ENCODE measurements around the gene SLC37A1. TPM values are rescaled to one million over a fixed set of nuclear protein-coding genes. Genes with fewer than 3 reads are reported as not detected.
A peak's percentile ranks its signal among the peaks of the same experiment; 100 is the strongest.

The SLC37A1 gene
- total RNA-seq, 2 donors from 2014 or later: 27.5 to 37.6 TPM

DNA sequence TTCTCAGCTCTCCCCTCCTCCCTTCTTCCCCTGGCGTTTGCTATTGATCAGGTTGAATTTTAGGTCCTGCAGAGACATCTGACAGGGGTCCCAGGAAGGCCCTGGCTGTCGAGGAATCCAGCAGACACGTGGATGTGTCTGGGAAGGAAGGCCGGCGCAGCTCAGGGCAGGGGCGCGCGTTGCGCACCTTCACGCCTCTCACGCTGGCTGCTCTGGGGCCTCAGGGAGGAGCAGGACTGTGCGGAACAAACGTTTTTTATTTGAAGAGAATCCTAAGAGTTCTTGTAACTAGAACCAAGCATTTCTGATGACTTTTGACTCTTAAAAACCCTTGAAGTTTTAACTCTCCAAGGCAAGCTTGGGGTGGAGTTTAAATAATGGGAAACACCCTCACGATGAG is 54.2 kb downstream of the SLC37A1 start:
- H3K9me3 Mint-ChIP-seq: no peaks in the 10 kb centered on the region
- no peak overlapping the region for H3K4me3 Mint-ChIP-seq
- no peaks in the 10 kb centered on the region for H3K27me3 Mint-ChIP-seq (ENCODE audit: low read depth)
- H3K27ac Mint-ChIP-seq: no peak overlapping the region
- H3K4me1 Mint-ChIP-seq (ENCODE audit: low read depth): no peaks in the 10 kb centered on the region
- ATAC-seq (replicated peaks in 1 of 2) (no peak), DNase-seq (no peak)
- peaks cover 0 to 2% of the 10 kb centered on the region in 2 donors for H3K36me3 Mint-ChIP-seq (ENCODE audit: insufficient read depth in 2 of 2)

DNA sequence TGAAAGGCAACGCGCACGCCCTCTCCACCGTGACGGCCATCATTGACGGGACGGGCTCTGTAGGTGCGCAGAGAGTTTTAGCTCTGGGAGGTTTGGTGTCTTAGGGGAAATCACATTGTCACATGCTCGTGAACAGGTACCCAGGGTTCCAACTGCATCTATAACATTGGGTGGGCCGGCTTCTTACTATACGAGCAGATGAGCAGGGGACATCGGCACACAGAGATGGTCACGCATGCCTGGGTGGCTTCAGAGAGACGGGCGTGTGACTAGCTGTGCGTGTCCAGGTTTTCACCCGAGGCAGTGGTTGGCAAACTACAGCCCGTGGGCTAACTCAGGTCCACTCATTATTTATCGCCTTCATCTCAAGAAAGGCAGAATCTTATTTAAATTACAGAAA is 54.7 kb downstream of the SLC37A1 start:
- Mint-ChIP-seq H3K4me1 (ENCODE audit: low read depth) (no peaks in the 10 kb centered on the region), H3K36me3 (ENCODE audit: insufficient read depth in 2 of 2) (peaks cover 0 to 2% of the 10 kb centered on the region in 2 donors), H3K27ac (no peak overlapping the region), H3K9me3 (no peaks in the 10 kb centered on the region), H3K27me3 (ENCODE audit: low read depth) (no peaks in the 10 kb centered on the region), H3K4me3 (no peak overlapping the region)
- ATAC-seq (replicated peaks in 1 of 2): no peak
- DNase-seq: no peak

DNA sequence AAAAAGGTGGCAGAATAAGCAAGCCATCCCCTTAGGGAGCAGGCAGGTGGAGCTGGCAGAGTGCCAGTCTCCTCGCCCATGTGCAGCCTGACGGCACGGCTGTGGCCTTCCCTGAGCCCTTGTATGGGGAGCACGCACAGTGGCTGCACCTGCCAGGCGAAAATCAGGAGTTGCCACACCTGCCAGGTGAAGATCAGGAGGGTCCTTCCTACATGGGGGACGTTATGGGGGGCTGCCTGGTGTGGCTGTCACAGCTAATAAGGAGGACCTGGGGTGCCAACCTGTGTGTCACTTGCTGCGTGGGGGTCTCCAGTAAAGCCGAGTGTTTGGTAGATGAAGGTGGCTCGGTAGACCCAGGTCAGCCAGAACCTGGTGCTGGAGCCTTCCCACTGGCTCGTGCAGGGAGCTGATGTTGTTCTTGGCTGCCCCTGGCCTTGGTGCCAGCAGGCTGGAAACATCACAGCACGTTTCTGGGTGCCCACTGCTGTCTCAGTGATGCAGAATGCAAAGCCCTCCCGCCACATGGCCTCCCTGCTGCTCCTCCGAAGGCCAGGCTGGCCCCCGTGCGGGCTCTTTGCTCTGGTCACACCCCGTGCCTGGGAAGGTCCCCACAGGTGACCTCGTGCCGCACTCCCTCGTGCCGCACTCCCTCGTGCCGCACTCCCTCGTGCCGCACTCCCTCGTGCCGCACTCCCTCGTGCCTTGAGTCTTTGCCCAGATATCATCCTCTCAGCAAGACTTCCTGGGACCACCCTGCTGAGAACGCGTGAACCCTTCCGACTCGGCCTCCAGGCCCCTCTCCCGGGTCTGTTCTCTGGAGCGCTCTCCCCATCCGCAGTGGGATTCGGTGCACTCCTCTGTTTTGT is 55.4 kb downstream of the SLC37A1 start:
- DNase-seq: no peak
- no peak overlapping the region for H3K27ac Mint-ChIP-seq
- H3K9me3 Mint-ChIP-seq: no peaks in the 10 kb centered on the region
- ATAC-seq (replicated peaks in 1 of 2): no peak
- no peak overlapping the region for H3K4me3 Mint-ChIP-seq
- H3K27me3 Mint-ChIP-seq (ENCODE audit: low read depth): no peaks in the 10 kb centered on the region
- H3K4me1 Mint-ChIP-seq (ENCODE audit: low read depth): no peaks in the 10 kb centered on the region
- peaks cover 0 to 2% of the 10 kb centered on the region in 2 donors for H3K36me3 Mint-ChIP-seq (ENCODE audit: insufficient read depth in 2 of 2)

- Mint-ChIP-seq H3K36me3 (ENCODE audit: insufficient read depth in 2 of 2) (peaks cover 0 to 2% of the 10 kb centered on the region in 2 donors), H3K4me3 (no peak overlapping the region), H3K27ac (no peak overlapping the region), H3K9me3 (no peaks in the 10 kb centered on the region), H3K4me1 (ENCODE audit: low read depth) (no peaks in the 10 kb centered on the region), H3K27me3 (ENCODE audit: low read depth) (no peaks in the 10 kb centered on the region)
- peak in 1 of 2 donors; percentile 28 for ATAC-seq (replicated peaks in 1 of 2)
- DNase-seq: no peak
These were observed 56.2 kb downstream of the SLC37A1 start for GRCh38 chr21:42569732-42570301.

DNA sequence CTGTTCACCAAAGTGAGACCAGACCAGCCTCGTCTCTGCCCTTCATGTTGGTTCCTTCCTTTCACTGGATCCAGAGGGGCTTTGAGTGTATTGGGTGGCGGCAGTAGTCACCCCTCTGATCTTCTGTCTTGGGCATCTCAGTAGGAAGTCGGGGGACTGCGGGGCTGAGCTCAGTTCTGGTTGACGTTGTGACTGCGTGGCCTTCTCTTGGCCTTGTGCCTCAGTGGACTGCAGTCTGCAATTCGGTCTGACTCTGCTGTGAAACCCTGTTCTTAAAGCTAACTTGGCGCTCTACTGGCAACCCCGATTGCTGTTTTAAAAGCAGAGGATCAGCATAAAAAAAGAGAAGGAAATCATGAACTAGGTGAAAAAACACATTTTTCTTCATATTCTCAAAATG is 56.7 kb downstream of the SLC37A1 start:
- DNase-seq: no peak
- Mint-ChIP-seq H3K27me3 (ENCODE audit: low read depth) (no peaks in the 10 kb centered on the region), H3K4me3 (no peak overlapping the region), H3K27ac (no peak overlapping the region), H3K4me1 (ENCODE audit: low read depth) (no peaks in the 10 kb centered on the region), H3K36me3 (ENCODE audit: insufficient read depth in 2 of 2) (peaks cover under 1 to 2% of the 10 kb centered on the region in 2 donors), H3K9me3 (no peaks in the 10 kb centered on the region)
- peak in 1 of 2 donors; percentile 7 for ATAC-seq (replicated peaks in 1 of 2)

DNA sequence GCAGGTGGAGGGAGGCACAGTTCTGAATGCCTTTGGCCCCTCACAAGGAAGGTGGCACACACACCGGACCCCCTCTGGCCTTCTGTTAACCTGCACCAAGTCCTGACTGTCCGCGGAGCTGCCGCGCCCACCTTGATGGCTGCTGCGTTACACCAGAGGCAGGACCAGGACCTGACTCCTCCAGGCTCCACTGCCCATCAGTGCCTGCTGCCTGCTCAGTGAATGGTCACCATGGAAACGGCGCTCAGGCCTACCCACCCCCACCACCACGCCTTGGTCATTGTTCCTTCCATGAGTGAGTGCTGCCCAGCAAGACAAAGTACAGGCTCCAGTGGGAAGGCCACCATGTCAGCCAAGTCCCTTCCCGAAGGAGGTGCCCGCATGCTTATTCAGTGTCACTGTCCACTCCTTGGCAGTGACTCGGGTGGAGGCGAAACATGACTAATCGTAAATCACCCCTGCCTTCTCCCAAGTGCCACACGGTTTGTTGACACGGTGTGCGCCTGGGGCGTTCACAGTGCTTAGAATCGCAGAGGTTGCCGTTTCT is 57.3 kb downstream of the SLC37A1 start:
- H3K9me3 Mint-ChIP-seq: peaks cover 0 to 1% of the 10 kb centered on the region in 2 donors
- ATAC-seq (replicated peaks in 1 of 2) (no peak), DNase-seq (no peak)
- peaks cover 3 to 7% of the 10 kb centered on the region in 2 donors for H3K36me3 Mint-ChIP-seq (ENCODE audit: insufficient read depth in 2 of 2)
- H3K27ac Mint-ChIP-seq: no peak overlapping the region
- no peaks in the 10 kb centered on the region for H3K27me3 Mint-ChIP-seq (ENCODE audit: low read depth)
- H3K4me3 Mint-ChIP-seq: no peak overlapping the region
- no peaks in the 10 kb centered on the region for H3K4me1 Mint-ChIP-seq (ENCODE audit: low read depth)

DNA sequence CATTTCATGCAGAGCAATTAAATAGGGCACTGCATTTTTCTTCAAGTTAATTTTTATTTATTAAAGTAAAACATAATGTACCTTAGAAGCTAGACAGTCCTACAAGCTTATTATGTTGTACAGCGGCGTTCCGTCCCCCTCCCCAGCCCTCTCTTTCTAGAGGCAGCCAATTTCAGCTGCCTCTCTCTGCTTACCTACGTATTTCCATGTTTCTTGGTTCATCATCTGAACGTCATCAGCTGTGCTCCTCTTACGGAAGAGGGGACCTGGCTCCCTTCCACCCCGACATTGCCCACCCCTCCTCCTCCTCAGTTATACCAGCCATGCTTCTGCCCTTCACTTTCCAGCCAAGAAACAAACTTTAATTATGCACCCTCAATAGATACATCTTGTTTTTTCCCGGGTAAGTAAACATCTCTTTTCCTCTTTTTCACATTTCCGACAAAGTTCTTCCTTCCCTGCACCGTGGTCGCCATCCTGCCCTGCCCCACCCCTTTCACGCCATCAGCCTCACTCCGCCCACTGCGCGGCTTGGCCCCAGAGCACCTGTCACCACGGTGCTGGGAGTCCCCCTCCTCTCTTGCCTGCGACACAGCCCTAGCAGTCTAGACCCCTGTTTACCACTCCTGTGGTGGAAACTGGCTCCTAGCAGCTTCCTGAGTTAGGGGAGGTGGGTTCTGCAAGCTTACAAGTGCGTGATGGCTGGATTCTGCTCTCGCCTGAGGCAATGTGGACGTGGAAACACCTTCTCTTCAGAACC is 57.9 kb downstream of the SLC37A1 start:
- peaks cover 8 to 12% of the 10 kb centered on the region in 2 donors for H3K36me3 Mint-ChIP-seq (ENCODE audit: insufficient read depth in 2 of 2)

GRCh38 chr21:42572906-42573495 is 59.3 kb downstream of the SLC37A1 start:
- peaks cover 4 to 7% of the 10 kb centered on the region in 2 donors for H3K9me3 Mint-ChIP-seq
- no peaks in the 10 kb centered on the region for H3K4me1 Mint-ChIP-seq (ENCODE audit: low read depth)
- no peaks in the 10 kb centered on the region for H3K27me3 Mint-ChIP-seq (ENCODE audit: low read depth)
- no peak for ATAC-seq (replicated peaks in 1 of 2)
- no peak overlapping the region for H3K4me3 Mint-ChIP-seq
- no peak overlapping the region for H3K27ac Mint-ChIP-seq
- H3K36me3 Mint-ChIP-seq (ENCODE audit: insufficient read depth in 2 of 2): peaks cover 14 to 19% of the 10 kb centered on the region in 2 donors
- no peak for DNase-seq

More for the DNA sequence above, 57.9 kb downstream of the SLC37A1 start:
- DNase-seq: no peak
- H3K27ac Mint-ChIP-seq: no peak overlapping the region
- no peaks in the 10 kb centered on the region for H3K4me1 Mint-ChIP-seq (ENCODE audit: low read depth)
- H3K27me3 Mint-ChIP-seq (ENCODE audit: low read depth): no peaks in the 10 kb centered on the region
- H3K9me3 Mint-ChIP-seq: peaks cover 2 to 6% of the 10 kb centered on the region in 2 donors
- no peak overlapping the region for H3K4me3 Mint-ChIP-seq
- no peak for ATAC-seq (replicated peaks in 1 of 2)

DNA sequence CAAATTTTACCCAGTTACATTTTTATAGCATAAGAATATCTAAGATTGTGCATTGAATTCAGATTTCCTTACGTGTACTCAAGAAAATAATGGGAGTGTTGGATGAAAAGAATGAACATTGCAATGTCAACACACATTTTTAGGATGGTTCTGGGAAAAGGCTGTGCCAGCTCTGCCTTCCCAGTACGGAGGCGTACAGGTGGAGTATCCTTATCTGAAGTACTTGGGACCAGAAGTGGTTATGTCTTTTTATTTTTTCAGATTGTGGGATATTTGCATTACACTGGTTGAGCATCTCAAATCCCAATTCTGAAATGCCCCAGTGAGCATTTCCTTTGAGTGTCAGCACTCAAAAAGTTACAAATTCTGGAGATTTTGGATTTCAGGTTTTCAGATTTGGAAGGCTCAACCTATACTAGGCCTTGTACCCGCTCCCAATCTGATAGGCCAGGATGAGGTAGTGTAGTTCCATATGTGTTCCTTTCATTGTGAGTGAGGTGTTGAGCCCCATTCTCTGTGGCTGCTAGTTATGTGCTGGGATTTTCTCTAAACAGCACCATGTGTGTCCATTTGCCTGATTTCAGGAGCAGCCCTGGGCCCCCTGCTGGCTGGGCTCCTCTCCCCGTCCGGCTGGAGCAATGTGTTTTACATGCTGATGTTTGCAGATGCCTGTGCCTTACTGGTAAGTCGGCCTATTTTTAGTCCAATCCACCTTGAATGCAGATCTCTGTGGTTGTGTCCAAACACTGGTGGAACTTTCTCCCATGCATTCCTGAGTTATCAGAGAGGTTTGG is 60.8 kb downstream of the SLC37A1 start:
- peaks cover 4 to 7% of the 10 kb centered on the region in 2 donors for H3K9me3 Mint-ChIP-seq
- no peak overlapping the region for H3K27ac Mint-ChIP-seq
- H3K36me3 Mint-ChIP-seq (ENCODE audit: insufficient read depth in 2 of 2): peaks cover 15 to 19% of the 10 kb centered on the region in 2 donors
- ATAC-seq (replicated peaks in 1 of 2) (no peak), DNase-seq (no peak)
- no peak overlapping the region for H3K4me3 Mint-ChIP-seq
- H3K27me3 Mint-ChIP-seq (ENCODE audit: low read depth): no peaks in the 10 kb centered on the region
- H3K4me1 Mint-ChIP-seq (ENCODE audit: low read depth): no peaks in the 10 kb centered on the region

DNA sequence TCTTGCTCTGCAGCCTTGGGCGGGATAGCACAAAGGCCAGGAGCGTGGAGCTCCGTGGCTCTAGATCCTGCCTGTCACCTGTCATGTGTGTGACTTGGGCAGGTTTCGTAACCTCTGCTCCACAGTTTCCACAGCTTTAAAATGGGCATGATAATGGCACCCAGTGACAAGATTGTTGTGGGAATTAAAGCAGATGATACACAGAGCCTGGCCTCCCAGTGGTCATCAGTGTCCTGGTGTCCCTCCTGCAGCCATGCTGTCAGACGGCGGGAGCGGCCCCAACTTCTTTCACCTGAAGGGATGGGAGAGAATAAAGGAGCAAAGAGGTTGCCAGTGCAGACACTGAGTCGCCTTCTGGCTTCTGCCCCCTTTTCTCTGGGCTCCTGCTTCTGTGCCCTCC is 61.5 kb downstream of the SLC37A1 start:
- Mint-ChIP-seq H3K27me3 (ENCODE audit: low read depth) (no peaks in the 10 kb centered on the region), H3K9me3 (peaks cover 4 to 7% of the 10 kb centered on the region in 2 donors), H3K27ac (no peak overlapping the region), H3K4me1 (ENCODE audit: low read depth) (no peaks in the 10 kb centered on the region), H3K4me3 (no peak overlapping the region), H3K36me3 (ENCODE audit: insufficient read depth in 2 of 2) (peaks cover 15 to 17% of the 10 kb centered on the region in 2 donors)
- DNase-seq (no peak), ATAC-seq (replicated peaks in 1 of 2) (no peak)

GRCh38 chr21:42576639-42577038 is 63.0 kb downstream of the SLC37A1 start:
- Mint-ChIP-seq H3K9me3 (peaks cover 4 to 7% of the 10 kb centered on the region in 2 donors), H3K4me1 (ENCODE audit: low read depth) (no peaks in the 10 kb centered on the region), H3K27ac (no peak overlapping the region), H3K4me3 (no peak overlapping the region), H3K27me3 (ENCODE audit: low read depth) (no peaks in the 10 kb centered on the region), H3K36me3 (ENCODE audit: insufficient read depth in 2 of 2) (peaks cover 15 to 17% of the 10 kb centered on the region in 2 donors)
- ATAC-seq (replicated peaks in 1 of 2) (no peak), DNase-seq (no peak)

DNA sequence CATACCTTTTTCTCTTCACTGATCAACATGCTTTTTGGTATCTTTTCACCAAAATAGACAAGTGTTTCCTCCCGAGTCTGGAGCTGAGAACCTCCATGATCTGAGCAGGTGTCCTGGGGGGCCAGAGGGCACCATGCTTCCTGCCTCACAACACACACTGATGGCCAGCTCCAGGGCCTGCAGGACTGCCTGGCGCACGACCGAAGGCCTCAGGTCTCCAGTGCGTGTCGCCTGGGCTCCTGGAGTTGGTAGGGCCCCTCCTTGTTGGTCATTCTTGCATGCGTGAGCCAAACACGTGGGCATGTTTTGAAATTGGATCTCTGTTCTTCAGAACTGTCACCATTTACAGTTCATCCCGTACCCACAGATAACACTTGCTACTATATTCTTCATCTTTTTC is 64.4 kb downstream of the SLC37A1 start:
- H3K27me3 Mint-ChIP-seq (ENCODE audit: low read depth): no peaks in the 10 kb centered on the region
- no peaks in the 10 kb centered on the region for H3K4me1 Mint-ChIP-seq (ENCODE audit: low read depth)
- ATAC-seq (replicated peaks in 1 of 2) (no peak), DNase-seq (no peak)
- H3K9me3 Mint-ChIP-seq: peaks cover 4 to 7% of the 10 kb centered on the region in 2 donors
- H3K27ac Mint-ChIP-seq: no peak overlapping the region
- H3K4me3 Mint-ChIP-seq: no peak overlapping the region
- H3K36me3 Mint-ChIP-seq (ENCODE audit: insufficient read depth in 2 of 2): peaks cover 15 to 17% of the 10 kb centered on the region in 2 donors

Data from activated T-cell treated with anti-CD3 and anti-CD28 coated beads, Interleukin-2, amount 50 U/mL, for 72 hours (primary cell).